ENCODE data around the gene TRAP1. TPM values are rescaled to one million over a fixed set of nuclear protein-coding genes. Genes with fewer than 3 reads are reported as not detected.

The TRAP1 gene
- total and polyA plus RNA-seq, 2 experiments from 2014 or later, result 143 to 228 TPM

DNA sequence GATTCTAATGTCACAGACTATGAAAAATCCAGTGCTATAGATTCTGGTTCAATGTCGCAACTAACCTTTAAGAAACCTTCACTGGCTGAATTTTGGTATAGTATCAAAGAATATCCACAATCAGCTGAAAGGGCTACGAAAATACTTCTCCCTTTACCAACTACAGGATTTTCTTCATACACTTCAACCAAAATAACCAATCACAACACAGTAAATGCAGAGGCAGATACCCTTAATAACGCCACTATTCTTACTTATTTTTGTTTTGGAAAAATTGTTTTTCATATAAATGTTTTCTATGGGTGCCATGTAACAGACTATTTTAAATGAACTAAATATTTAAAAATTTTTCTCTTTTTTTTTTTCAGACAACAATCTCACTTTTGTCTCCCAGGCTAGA, 48.9 kb upstream of the TRAP1 start (continued):
- no peak for TF ChIP-seq REST (IDR thresholded peaks at IDR 0.05; ENCODE audit: unreplicated experiment)

DNA sequence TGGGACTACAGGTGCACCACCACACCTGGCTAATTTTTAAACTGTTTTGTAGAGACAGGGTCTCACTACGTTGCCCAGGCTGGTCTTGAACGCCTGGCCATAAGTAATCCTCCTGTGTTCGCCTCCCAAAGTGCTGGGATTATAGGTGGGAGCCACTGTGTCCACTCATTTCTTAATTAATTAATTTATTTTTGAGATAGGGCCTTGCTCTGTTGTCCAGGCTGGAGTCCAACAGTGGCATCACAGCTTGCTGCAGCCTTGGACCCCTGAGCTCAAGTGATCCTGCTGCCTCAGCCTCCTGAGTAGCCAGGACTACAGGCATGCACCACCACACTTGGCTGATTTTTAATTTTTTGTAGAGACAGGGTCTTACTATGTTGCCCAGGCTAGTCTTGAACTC, 47.1 kb upstream of the TRAP1 start:
- H3F3A ChIP-seq (replicated peaks; ENCODE audit: low read depth), result peaks cover 5% of the 10 kb centered on the region; the same call in 1 of the 2 replicates
- TF ChIP-seq REST (IDR thresholded peaks at IDR 0.05; ENCODE audit: unreplicated experiment) (no peak), CREB1 (CRISPR knock-in tag; IDR thresholded peaks at IDR 0.05; ENCODE audit: low read depth) (no peak), EZH2phosphoT487 (IDR thresholded peaks at IDR 0.05; ENCODE audit: unreplicated experiment) (no peak)
- TF ChIP-seq, protein P1, sequence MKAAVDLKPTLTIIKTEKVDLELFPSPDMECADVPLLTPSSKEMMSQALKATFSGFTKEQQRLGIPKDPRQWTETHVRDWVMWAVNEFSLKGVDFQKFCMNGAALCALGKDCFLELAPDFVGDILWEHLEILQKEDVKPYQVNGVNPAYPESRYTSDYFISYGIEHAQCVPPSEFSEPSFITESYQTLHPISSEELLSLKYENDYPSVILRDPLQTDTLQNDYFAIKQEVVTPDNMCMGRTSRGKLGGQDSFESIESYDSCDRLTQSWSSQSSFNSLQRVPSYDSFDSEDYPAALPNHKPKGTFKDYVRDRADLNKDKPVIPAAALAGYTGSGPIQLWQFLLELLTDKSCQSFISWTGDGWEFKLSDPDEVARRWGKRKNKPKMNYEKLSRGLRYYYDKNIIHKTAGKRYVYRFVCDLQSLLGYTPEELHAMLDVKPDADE (IDR thresholded peaks at IDR 0.05), result no peak
- peaks cover 4% of the 10 kb centered on the region for H3K27me3 Mint-ChIP-seq (ENCODE audit: insufficient read depth, low read depth, poor library complexity)
- H3K4me3 ChIP-seq, result no peak overlapping the region
- H3K36me3 Mint-ChIP-seq (ENCODE audit: low read depth), result peaks cover 58% of the 10 kb centered on the region
- no peaks in the 10 kb centered on the region for H3K4me1 ChIP-seq (ENCODE audit: insufficient read depth)
- no peak overlapping the region for H3K4me2 ChIP-seq
- H3K79me2 ChIP-seq (replicated peaks; ENCODE audit: insufficient read depth), result peaks cover 3% of the 10 kb centered on the region; the same call in 1 of the 2 replicates
- peaks cover 16% of the 10 kb centered on the region for H3K36me3 ChIP-seq (ENCODE audit: insufficient read depth)
- DNase-seq (ENCODE audit: low spot score) (no peak), ATAC-seq (no peak)
- no peak overlapping the region for H3K27ac Mint-ChIP-seq
- no peak overlapping the region for H3K27ac ChIP-seq (ENCODE audit: low read depth)
- no peaks in the 10 kb centered on the region for H3K27me3 ChIP-seq (ENCODE audit: insufficient read depth)
- H4K20me1 ChIP-seq (replicated peaks; ENCODE audit: insufficient read depth), result peaks cover 24% of the 10 kb centered on the region
- H3K4me3 Mint-ChIP-seq, result no peak overlapping the region
- no peaks in the 10 kb centered on the region for H3K9me3 Mint-ChIP-seq
- H2AFZ ChIP-seq, result no peak overlapping the region
- no peaks in the 10 kb centered on the region for H3K9me2 ChIP-seq (ENCODE audit: insufficient read depth)
- no peaks in the 10 kb centered on the region for H3K4me1 Mint-ChIP-seq
